ENCODE measurements around the gene FXR2. TPM values are rescaled to one million over a fixed set of nuclear protein-coding genes. Genes with fewer than 3 reads are reported as not detected.

The FXR2 gene
- total and polyA plus RNA-seq, 9 of the 15 experiments (the other 6 are each of a cell fraction or from before 2014, with no cell fraction given): 2.0 to 49.3 (median 24.5) TPM

- FAIRE-seq (no peak), ATAC-seq (no peak), DNase-seq (ENCODE audit: extremely low read depth in 1 of 4, low spot score in 3 of 4) (no peak)
- BruUV-seq (replicated peaks): no TSS peak
- in situ Hi-C loops (cut with MboI) (loop anchor here (10.0 to 25.0 kb wide), 2 partner anchors 202 to 520 kb away; partner anchors contain the start of genes KCTD11, SLC16A11, SLC16A13 and TMEM95), intact Hi-C loops (cut with micrococcal nuclease) (no loop called here)
- 70% methylated on average over 17 of the region's 19 CpGs for WGBS (ENCODE audit: insufficient coverage, low coverage, missing lambda C conversion rate)
- H3K9me1 ChIP-seq (ENCODE audit: control insufficient read depth, insufficient read depth, low read length): no peaks in the 10 kb centered on the region
- H3K27me3 ChIP-seq (ENCODE audit: control insufficient read depth in 2 of 2, insufficient read depth in 2 of 2, low read length in 2 of 2): no peaks in the 10 kb centered on the region
- peaks cover 10 to 48% of the 10 kb centered on the region in 2 experiments; a peak in 4 of 5 replicates for H3K4me1 ChIP-seq (replicated peaks in 1 of 2; ENCODE audit: control insufficient read depth in 2 of 2, insufficient read depth in 2 of 2, low read length in 2 of 2)
- no peak overlapping the region for H2AFZ ChIP-seq (ENCODE audit: low read depth, low read length)
- ChIA-PET POLR2A (interaction anchor here (0.6 to 1.2 kb wide), 5 partner anchors 19 to 298 kb away, joined by 3 read pairs; no protein-coding TSS in a partner anchor), CTCF (ENCODE audit: low intra/inter-chr PET ratio) (no interaction called here)
- H3K36me3 ChIP-seq (ENCODE audit: control insufficient read depth, insufficient read depth, low read length): no peaks in the 10 kb centered on the region
- H3K27ac ChIP-seq (ENCODE audit: extremely low read depth, low read depth, low read length): no peak overlapping the region
- no peaks in the 10 kb centered on the region for H3K9me3 ChIP-seq (replicated peaks; ENCODE audit: control insufficient read depth, insufficient read depth, low read depth, low read length)
- H3K4me3 ChIP-seq: no peak overlapping the region
- H3K4me2 ChIP-seq (ENCODE audit: insufficient read depth, low read length): no peak overlapping the region
- H4K20me1 ChIP-seq (replicated peaks; ENCODE audit: control insufficient read depth, insufficient read depth, low read length): no peaks in the 10 kb centered on the region
- peaks cover 11% of the 10 kb centered on the region for H3K79me2 ChIP-seq (ENCODE audit: control insufficient read depth, insufficient read depth, low read length)
- H3K9ac ChIP-seq (ENCODE audit: insufficient read depth in 1 of 2, low read depth in 2 of 2, low read length in 2 of 2): peak overlapping the region in 1 of 2 experiments; percentile 20; a peak in 1 of 4 replicates
- no peak for TF ChIP-seq DACH1 (IDR thresholded peaks at IDR 0.05; ENCODE audit: partially characterized antibody)
- no peak for TF ChIP-seq YBX1 (IDR thresholded peaks at IDR 0.05)
- no peak for TF ChIP-seq TAL1 (IDR thresholded peaks at IDR 0.05)
- no peak for TF ChIP-seq SMC3 (conservative IDR thresholded peaks at IDR 0.05; ENCODE audit: insufficient read depth, low read depth, low read length)
- TF ChIP-seq MEF2D (tag; conservative IDR thresholded peaks at IDR 0.05; ENCODE audit: low read depth): no peak
- TF ChIP-seq PHTF2 (CRISPR knock-in tag; IDR thresholded peaks at IDR 0.05): no peak
- TF ChIP-seq DNMT1 (IDR thresholded peaks at IDR 0.05): no peak
- no peak for TF ChIP-seq RBM15 (IDR thresholded peaks at IDR 0.05; ENCODE audit: insufficient read depth, low read length)
- no peak for TF ChIP-seq MLLT1 (IDR thresholded peaks at IDR 0.05)
- TF ChIP-seq MIER1 (IDR thresholded peaks at IDR 0.05; ENCODE audit: low read depth): no peak
- TF ChIP-seq ZNF518B (CRISPR knock-in tag; IDR thresholded peaks at IDR 0.05): no peak
- no peak for TF ChIP-seq NUFIP1 (IDR thresholded peaks at IDR 0.05; ENCODE audit: partially characterized antibody)
- no peak for TF ChIP-seq ZBTB43 (CRISPR knock-in tag; IDR thresholded peaks at IDR 0.05)
- no peak for TF ChIP-seq HMG20A (CRISPR knock-in tag; conservative IDR thresholded peaks at IDR 0.05)
- TF ChIP-seq MAFK (IDR thresholded peaks at IDR 0.05; ENCODE audit: low read length): no peak
These were observed 57.4 kb downstream of the FXR2 start for GRCh38 chr17:7557147-7557764.

Data from K562 (cell line).